Panc1 (cell line): ENCODE data around the gene GNG10. TPM values are rescaled to one million over a fixed set of nuclear protein-coding genes. Genes with fewer than 3 reads are reported as not detected.
"Not testable (repeated sequence)": the region's sequence is repeated elsewhere in the genome, so short reads cannot be mapped to it uniquely, and the experiment has no call there.

Experiments
- ATAC-seq: fragments of 200-7000 bp; cut with Tn5 transposase; 2 replicates; pipeline ENCODE4 v1.9.1; 2020; ENCODE audit warnings: mild to moderate bottlenecking, moderate library complexity
- BruUV-seq: library from RNA; stranded (reverse); fragments of 400-500 nt; replicated peaks from 2 replicates; lab custom pipeline; 2021; lab: Mats Ljungman, UMichigan
- CTCF ChIA-PET: fragments of 300-600 bp; sonication (Branson Sonifier 250); formaldehyde crosslinking; loops from one replicate; lab custom pipeline; 2022; ENCODE audit warnings: antibody characterized with exemption; lab: Charles Lee
- POLR2A ChIA-PET: fragments of 300-600 bp; sonication (Branson Sonifier 250); formaldehyde crosslinking; loops from one replicate; lab custom pipeline; 2022; ENCODE audit warnings: antibody characterized with exemption; lab: Charles Lee
- DNase-seq: peaks from one replicate; pipeline ENCODE4 v3.0.0-alpha.2; 2010; ENCODE audit warnings: low read depth, low spot score
- H3K27ac ChIP-seq: 2 replicates; pipeline ENCODE4 v1.5.1; 2011; ENCODE audit warnings: mild to moderate bottlenecking, low read length, inconsistent platforms
- H3K27me3 ChIP-seq: fragments of 200-500 bp; sonication (Bioruptor generic); 2 replicates; pipeline ENCODE4 v1.6.0; 2014; ENCODE audit warnings: low read length, inconsistent platforms; ENCODE audit not compliant: control insufficient read depth, insufficient read depth
- H3K36me3 ChIP-seq: fragments of 200-500 bp; sonication (Bioruptor generic); 2 replicates; pipeline ENCODE4 v1.5.1; 2014; ENCODE audit warnings: inconsistent platforms, mild to moderate bottlenecking, low read length, moderate library complexity; ENCODE audit not compliant: control insufficient read depth, insufficient read depth
- H3K4me1 ChIP-seq: 2 replicates; pipeline ENCODE4 v1.5.1; 2011; ENCODE audit warnings: inconsistent platforms, mild to moderate bottlenecking, low read length, moderate library complexity; ENCODE audit not compliant: control insufficient read depth, insufficient read depth
- H3K4me3 ChIP-seq, 2 experiments: 2 replicates each; pipeline ENCODE4 v1.5.1; 2011 to 2012; ENCODE audit warnings: low read depth in 2 of 2, low read length in 2 of 2, mild to moderate bottlenecking in 2 of 2, inconsistent platforms in 1 of 2, moderate library complexity in 1 of 2
- H3K9me3 ChIP-seq: fragments of 200-500 bp; sonication (Bioruptor generic); 2 replicates; pipeline ENCODE4 v1.5.1; 2014; ENCODE audit warnings: low read depth, mild to moderate bottlenecking, inconsistent platforms, low read length, moderate library complexity; ENCODE audit not compliant: control insufficient read depth, insufficient read depth
- CTCF ChIP-seq: fragments of 450-650 bp; IDR thresholded peaks from 2 replicates; pipeline ENCODE4 v1.5.1; 2017; ENCODE audit warnings: mild to moderate bottlenecking
- POLR2AphosphoS5 ChIP-seq: IDR thresholded peaks from 2 replicates; pipeline ENCODE4 v1.6.1; 2012; ENCODE audit warnings: mild to moderate bottlenecking, low read depth, low read length, moderate library complexity
- REST ChIP-seq, 2 experiments: IDR thresholded peaks; 2 replicates each; pipeline ENCODE4 v1.6.1; 2011 to 2012; ENCODE audit warnings: low read depth in 2 of 2, control low read depth in 1 of 2, low read length in 1 of 2, mild to moderate bottlenecking in 1 of 2, moderate library complexity in 1 of 2; ENCODE audit not compliant: insufficient read depth in 1 of 2
- SIN3A ChIP-seq: IDR thresholded peaks from 2 replicates; pipeline ENCODE4 v1.6.1; 2012; ENCODE audit warnings: low read depth, mild to moderate bottlenecking, low read length, moderate library complexity, borderline replicate concordance; ENCODE audit not compliant: insufficient read depth
- TCF7L2 ChIP-seq: IDR thresholded peaks from 2 replicates; pipeline ENCODE4 v1.6.1; 2011; ENCODE audit warnings: mild to moderate bottlenecking, low read depth, low read length, inconsistent platforms
- in situ Hi-C: cut with HindIII; loops from 2 replicates; pipeline ENCODE4 v1.10.0; 2016; ENCODE audit warnings: low sequenced_read_pairs, low pct_unique_long_range_greater_than_20kb
- intact Hi-C: fragments of 100-400 bp; cut with micrococcal nuclease; formaldehyde crosslinking; loops from one replicate; pipeline ENCODE4 v1.10.0; 2022; ENCODE audit not compliant: unreplicated experiment
- total RNA-seq: library from RNA; stranded (reverse); gene quantifications from one replicate; pipeline ENCODE4 v1.2.1, GENCODE V29; 2021; ENCODE audit not compliant: unreplicated experiment

GNG10 gene
- total RNA-seq, 1 experiment from 2014 or later: 40.0 TPM

GRCh38 chr9:111663301-111663823, 2.0 kb downstream of the GNG10 start:
- intact Hi-C loops: no loop called here
- DNase-seq (no peak), ATAC-seq (no peak)
- ChIA-PET CTCF (no interaction called here), POLR2A (no interaction called here)
- no peaks in the 10 kb centered on the region for H3K9me3 ChIP-seq
- no peaks in the 10 kb centered on the region for H3K27me3 ChIP-seq
- no peak overlapping the region for H3K27ac ChIP-seq
- H3K4me1 ChIP-seq: peaks cover 10% of the 10 kb centered on the region
- TF ChIP-seq POLR2AphosphoS5 (no peak), CTCF (no peak), TCF7L2 (no peak), SIN3A (no peak), REST (IDR thresholded peaks at IDR 0.05; ENCODE audit: insufficient read depth in 1 of 2, low read depth in 2 of 2, low read length in 1 of 2) (no peak)
- H3K36me3 ChIP-seq: no peaks in the 10 kb centered on the region; the same call in 1 of the 2 replicates
- no peak overlapping the region for H3K4me3 ChIP-seq
- in situ Hi-C loops: no loop called here
- BruUV-seq: TSS peak; percentile 51

- Histone ChIP-seq H3K36me3 (no peaks in the 10 kb centered on the region; the same call in 1 of the 2 replicates), H3K4me3 (no peak overlapping the region), H3K27me3 (no peaks in the 10 kb centered on the region), H3K27ac (no peak overlapping the region), H3K9me3 (no peaks in the 10 kb centered on the region), H3K4me1 (peaks cover 3% of the 10 kb centered on the region)
- BruUV-seq: no TSS peak
- ATAC-seq (no peak), DNase-seq (no peak)
- POLR2A ChIA-PET: interaction anchor here (0.7 kb wide), 1 partner anchor 167 kb away, joined by 4 read pairs; no protein-coding TSS in a partner anchor
- CTCF ChIA-PET: no interaction called here
- in situ Hi-C loops (no loop called here), intact Hi-C loops (no loop called here)
- no peak for TF ChIP-seq TCF7L2
- no peak for TF ChIP-seq REST (IDR thresholded peaks at IDR 0.05; ENCODE audit: insufficient read depth in 1 of 2, low read depth in 2 of 2, low read length in 1 of 2)
- no peak for TF ChIP-seq POLR2AphosphoS5
- TF ChIP-seq SIN3A: no peak
- TF ChIP-seq CTCF: no peak
These were observed 6.7 kb downstream of the GNG10 start for GRCh38 chr9:111668026-111668573.

- H3K27me3 ChIP-seq, in situ Hi-C loops, H3K9me3 ChIP-seq, intact Hi-C loops, DNase-seq, H3K27ac ChIP-seq, POLR2A ChIA-PET, BruUV-seq, H3K4me3 ChIP-seq, CTCF ChIA-PET, H3K36me3 ChIP-seq, H3K4me1 ChIP-seq, ATAC-seq: not testable (repeated sequence)
These were observed 7.2 kb downstream of the GNG10 start for GRCh38 chr9:111668601-111669000.
